ENCODE results near the gene HSD17B12. TPM values are rescaled to one million over a fixed set of nuclear protein-coding genes. Genes with fewer than 3 reads are reported as not detected.

Gene HSD17B12
- total and polyA plus RNA-seq, 2 of the 13 experiments (the other 11 are each of a cell fraction or from before 2014, with no cell fraction given), result 50.3 to 117 TPM

DNA sequence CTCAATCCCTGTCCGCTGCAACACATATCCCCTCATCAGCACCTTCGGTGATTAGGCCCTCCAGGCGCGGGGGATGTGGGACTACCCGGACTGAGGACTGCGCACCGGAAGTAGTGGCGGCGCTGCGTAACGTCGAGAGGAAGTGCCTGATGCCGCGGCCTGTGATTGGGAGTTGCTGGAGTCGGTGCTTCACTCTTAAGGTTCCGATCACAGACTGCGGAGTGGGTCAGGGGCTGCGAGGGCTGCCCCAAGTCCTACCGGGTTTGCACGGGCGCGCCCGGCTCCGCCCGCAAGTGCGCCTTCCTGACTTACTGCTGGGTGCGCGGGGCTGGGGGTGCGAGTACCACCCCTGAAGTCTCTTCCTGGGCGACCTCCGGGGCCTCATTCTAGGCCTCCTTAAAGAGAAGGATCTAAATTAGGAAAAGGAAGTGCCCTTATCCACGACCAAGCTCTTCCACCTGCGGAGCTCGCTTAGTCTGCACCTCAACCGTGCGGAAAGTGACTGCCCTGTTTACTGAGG lies 200.2 kb downstream of the HSD17B12 start, which contains the start of gene ALKBH3 (continued):
- TF ChIP-seq, protein P1, sequence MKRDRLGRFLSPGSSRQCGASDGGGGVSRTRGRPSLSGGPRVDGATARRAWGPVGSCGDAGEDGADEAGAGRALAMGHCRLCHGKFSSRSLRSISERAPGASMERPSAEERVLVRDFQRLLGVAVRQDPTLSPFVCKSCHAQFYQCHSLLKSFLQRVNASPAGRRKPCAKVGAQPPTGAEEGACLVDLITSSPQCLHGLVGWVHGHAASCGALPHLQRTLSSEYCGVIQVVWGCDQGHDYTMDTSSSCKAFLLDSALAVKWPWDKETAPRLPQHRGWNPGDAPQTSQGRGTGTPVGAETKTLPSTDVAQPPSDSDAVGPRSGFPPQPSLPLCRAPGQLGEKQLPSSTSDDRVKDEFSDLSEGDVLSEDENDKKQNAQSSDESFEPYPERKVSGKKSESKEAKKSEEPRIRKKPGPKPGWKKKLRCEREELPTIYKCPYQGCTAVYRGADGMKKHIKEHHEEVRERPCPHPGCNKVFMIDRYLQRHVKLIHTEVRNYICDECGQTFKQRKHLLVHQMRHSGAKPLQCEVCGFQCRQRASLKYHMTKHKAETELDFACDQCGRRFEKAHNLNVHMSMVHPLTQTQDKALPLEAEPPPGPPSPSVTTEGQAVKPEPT (CRISPR knock-in tag; IDR thresholded peaks at IDR 0.05; ENCODE audit: low read depth), result peak; percentile 99
- TF ChIP-seq SMARCE1 (IDR thresholded peaks at IDR 0.05; ENCODE audit: borderline replicate concordance) (no peak), STAG1 (CRISPR knock-in tag; IDR thresholded peaks at IDR 0.05) (no peak), ZNF790 (CRISPR knock-in tag; IDR thresholded peaks at IDR 0.05; ENCODE audit: borderline replicate concordance) (no peak), NBN (conservative IDR thresholded peaks at IDR 0.05) (no peak), PHF8 (CRISPR knock-in tag; IDR thresholded peaks at IDR 0.05) (peak; percentile 85), ASH2L (IDR thresholded peaks at IDR 0.05; ENCODE audit: insufficient read length, low read depth, low read length) (peak; percentile 95), ZNF510 (CRISPR knock-in tag; IDR thresholded peaks at IDR 0.05; ENCODE audit: low read depth) (0 out of 2 replicates have a peak, but pooled peaks have one; percentile 31), PAWR (CRISPR knock-in tag; IDR thresholded peaks at IDR 0.05; ENCODE audit: borderline replicate concordance) (no peak), SUZ12 (IDR thresholded peaks at IDR 0.05; ENCODE audit: low read depth, low read length) (0 out of 2 replicates have a peak, but pooled peaks have one; percentile 21), U2AF2 (IDR thresholded peaks at IDR 0.05; ENCODE audit: low read depth, low read length) (no peak), ZNF850 (CRISPR knock-in tag; conservative IDR thresholded peaks at IDR 0.05) (0 out of 2 replicates have a peak, but pooled peaks have one; percentile 44), EEA1 (CRISPR knock-in tag; IDR thresholded peaks at IDR 0.05; ENCODE audit: borderline replicate concordance) (peak; percentile 54; the same call in 1 of the 2 replicates), PTBP1 (IDR thresholded peaks at IDR 0.05; ENCODE audit: low read depth, low read length, poor library complexity, severe bottlenecking) (peak; percentile 32)
- TF ChIP-seq, protein P2, sequence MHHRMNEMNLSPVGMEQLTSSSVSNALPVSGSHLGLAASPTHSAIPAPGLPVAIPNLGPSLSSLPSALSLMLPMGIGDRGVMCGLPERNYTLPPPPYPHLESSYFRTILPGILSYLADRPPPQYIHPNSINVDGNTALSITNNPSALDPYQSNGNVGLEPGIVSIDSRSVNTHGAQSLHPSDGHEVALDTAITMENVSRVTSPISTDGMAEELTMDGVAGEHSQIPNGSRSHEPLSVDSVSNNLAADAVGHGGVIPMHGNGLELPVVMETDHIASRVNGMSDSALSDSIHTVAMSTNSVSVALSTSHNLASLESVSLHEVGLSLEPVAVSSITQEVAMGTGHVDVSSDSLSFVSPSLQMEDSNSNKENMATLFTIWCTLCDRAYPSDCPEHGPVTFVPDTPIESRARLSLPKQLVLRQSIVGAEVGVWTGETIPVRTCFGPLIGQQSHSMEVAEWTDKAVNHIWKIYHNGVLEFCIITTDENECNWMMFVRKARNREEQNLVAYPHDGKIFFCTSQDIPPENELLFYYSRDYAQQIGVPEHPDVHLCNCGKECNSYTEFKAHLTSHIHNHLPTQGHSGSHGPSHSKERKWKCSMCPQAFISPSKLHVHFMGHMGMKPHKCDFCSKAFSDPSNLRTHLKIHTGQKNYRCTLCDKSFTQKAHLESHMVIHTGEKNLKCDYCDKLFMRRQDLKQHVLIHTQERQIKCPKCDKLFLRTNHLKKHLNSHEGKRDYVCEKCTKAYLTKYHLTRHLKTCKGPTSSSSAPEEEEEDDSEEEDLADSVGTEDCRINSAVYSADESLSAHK (CRISPR knock-in tag; IDR thresholded peaks at IDR 0.05; ENCODE audit: borderline replicate concordance), result no peak
- TF ChIP-seq, protein P3, sequence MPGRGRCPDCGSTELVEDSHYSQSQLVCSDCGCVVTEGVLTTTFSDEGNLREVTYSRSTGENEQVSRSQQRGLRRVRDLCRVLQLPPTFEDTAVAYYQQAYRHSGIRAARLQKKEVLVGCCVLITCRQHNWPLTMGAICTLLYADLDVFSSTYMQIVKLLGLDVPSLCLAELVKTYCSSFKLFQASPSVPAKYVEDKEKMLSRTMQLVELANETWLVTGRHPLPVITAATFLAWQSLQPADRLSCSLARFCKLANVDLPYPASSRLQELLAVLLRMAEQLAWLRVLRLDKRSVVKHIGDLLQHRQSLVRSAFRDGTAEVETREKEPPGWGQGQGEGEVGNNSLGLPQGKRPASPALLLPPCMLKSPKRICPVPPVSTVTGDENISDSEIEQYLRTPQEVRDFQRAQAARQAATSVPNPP (CRISPR knock-in tag; IDR thresholded peaks at IDR 0.05), result no peak
- TF ChIP-seq, protein P4, sequence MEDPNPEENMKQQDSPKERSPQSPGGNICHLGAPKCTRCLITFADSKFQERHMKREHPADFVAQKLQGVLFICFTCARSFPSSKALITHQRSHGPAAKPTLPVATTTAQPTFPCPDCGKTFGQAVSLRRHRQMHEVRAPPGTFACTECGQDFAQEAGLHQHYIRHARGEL (CRISPR knock-in tag; IDR thresholded peaks at IDR 0.05), result no peak
- TF ChIP-seq, protein P5, sequence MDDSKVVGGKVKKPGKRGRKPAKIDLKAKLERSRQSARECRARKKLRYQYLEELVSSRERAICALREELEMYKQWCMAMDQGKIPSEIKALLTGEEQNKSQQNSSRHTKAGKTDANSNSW (CRISPR knock-in tag; IDR thresholded peaks at IDR 0.05; ENCODE audit: borderline replicate concordance), result no peak
- TF ChIP-seq, protein P6, sequence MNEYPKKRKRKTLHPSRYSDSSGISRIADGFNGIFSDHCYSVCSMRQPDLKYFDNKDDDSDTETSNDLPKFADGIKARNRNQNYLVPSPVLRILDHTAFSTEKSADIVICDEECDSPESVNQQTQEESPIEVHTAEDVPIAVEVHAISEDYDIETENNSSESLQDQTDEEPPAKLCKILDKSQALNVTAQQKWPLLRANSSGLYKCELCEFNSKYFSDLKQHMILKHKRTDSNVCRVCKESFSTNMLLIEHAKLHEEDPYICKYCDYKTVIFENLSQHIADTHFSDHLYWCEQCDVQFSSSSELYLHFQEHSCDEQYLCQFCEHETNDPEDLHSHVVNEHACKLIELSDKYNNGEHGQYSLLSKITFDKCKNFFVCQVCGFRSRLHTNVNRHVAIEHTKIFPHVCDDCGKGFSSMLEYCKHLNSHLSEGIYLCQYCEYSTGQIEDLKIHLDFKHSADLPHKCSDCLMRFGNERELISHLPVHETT (CRISPR knock-in tag; conservative IDR thresholded peaks at IDR 0.05), result peak; percentile 70
